DND-41 (cell line): ENCODE measurements around the gene FMNL3.

ENCODE experiments used
- ATAC-seq: fragments of 200-7000 bp; cut with Tn5 transposase; 3 replicates; pipeline ENCODE4 v1.9.1; 2021; ENCODE audit warnings: low read depth; ENCODE audit not compliant: insufficient read depth
- DNase-seq: peaks from one replicate; pipeline ENCODE4 v3.0.0-alpha.2; 2020
- H2AFZ ChIP-seq: 2 replicates; pipeline ENCODE4 v1.6.0; 2012; ENCODE audit warnings: low read depth, low read length
- H3K27ac ChIP-seq: 2 replicates; pipeline ENCODE4 v1.5.1; 2012; ENCODE audit warnings: low read length, inconsistent platforms
- H3K27me3 ChIP-seq: fragments of 200-600 bp; sonication (generic); 2 replicates; pipeline ENCODE4 v1.6.0; 2012; ENCODE audit warnings: low read length, mild to moderate bottlenecking, inconsistent platforms; ENCODE audit not compliant: insufficient read depth, poor library complexity
- H3K36me3 ChIP-seq: 2 replicates; pipeline ENCODE4 v1.5.1; 2012; ENCODE audit warnings: low read length, inconsistent platforms; ENCODE audit not compliant: insufficient read depth
- H3K4me1 ChIP-seq: 2 replicates; pipeline ENCODE4 v1.5.1; 2012; ENCODE audit warnings: mild to moderate bottlenecking, low read length; ENCODE audit not compliant: insufficient read depth
- H3K4me2 ChIP-seq: 2 replicates; pipeline ENCODE4 v1.6.0; 2012; ENCODE audit warnings: mild to moderate bottlenecking, moderate library complexity, low read length, inconsistent platforms; ENCODE audit not compliant: insufficient read depth
- H3K4me3 ChIP-seq, 2 experiments: fragments of 200-600 bp in 1 of 2; shearing (Covaris generic) in 1 of 2; 2 replicates each; pipeline ENCODE4 v1.5.1; 2012 to 2016; ENCODE audit warnings: inconsistent platforms in 2 of 2, low read length in 2 of 2, mild to moderate bottlenecking in 2 of 2, low read depth in 1 of 2, moderate library complexity in 1 of 2
- H3K79me2 ChIP-seq: 2 replicates; pipeline ENCODE4 v1.6.0; 2012; ENCODE audit warnings: low read length, inconsistent platforms; ENCODE audit not compliant: insufficient read depth
- H3K9ac ChIP-seq: 2 replicates; pipeline ENCODE4 v1.6.0; 2012; ENCODE audit warnings: low read depth, mild to moderate bottlenecking, inconsistent platforms, low read length, moderate library complexity
- H3K9me3 ChIP-seq: 2 replicates; pipeline ENCODE4 v1.5.1; 2012; ENCODE audit warnings: low read length, moderate library complexity, mild to moderate bottlenecking, inconsistent platforms; ENCODE audit not compliant: insufficient read depth, severe bottlenecking
- H4K20me1 ChIP-seq: 2 replicates; pipeline ENCODE4 v1.6.0; 2012; ENCODE audit warnings: low read length; ENCODE audit not compliant: insufficient read depth
- CTCF ChIP-seq: IDR thresholded peaks from 2 replicates; pipeline ENCODE4 v1.5.1; 2012; ENCODE audit warnings: borderline replicate concordance, low read length, moderate library complexity, mild to moderate bottlenecking; ENCODE audit not compliant: poor library complexity, severe bottlenecking; ENCODE audit errors: extremely low read depth
- EZH2 ChIP-seq: IDR thresholded peaks from 3 replicates; pipeline ENCODE4 v1.6.1; 2012; ENCODE audit warnings: borderline replicate concordance, low read depth, mild to moderate bottlenecking, moderate library complexity, low read length, inconsistent platforms; ENCODE audit not compliant: severe bottlenecking

The FMNL3 gene

DNA sequence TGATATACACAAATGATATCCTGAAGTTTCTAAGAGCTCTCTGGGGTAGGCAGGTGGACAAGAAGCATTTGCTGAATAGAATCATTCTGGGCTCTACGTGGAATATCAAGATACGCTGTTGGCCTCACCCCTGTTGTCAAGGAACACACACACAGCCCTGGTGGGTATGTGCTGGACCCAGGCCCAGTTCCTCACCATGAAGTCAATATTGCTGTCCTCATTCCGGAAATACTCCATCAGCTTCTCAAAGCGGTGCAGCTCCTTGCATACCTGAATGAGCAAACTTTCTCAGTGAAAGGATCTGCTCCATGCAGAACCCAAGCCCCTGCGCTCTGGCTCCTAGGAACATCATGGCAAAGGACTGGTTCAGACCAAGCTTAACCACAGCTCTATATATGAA is 52.5 kb downstream of the FMNL3 start:
- Histone ChIP-seq H3K79me2 (no peaks in the 10 kb centered on the region), H2AFZ (no peak overlapping the region), H3K9me3 (no peaks in the 10 kb centered on the region), H3K4me1 (no peaks in the 10 kb centered on the region), H3K4me2 (no peak overlapping the region), H3K9ac (no peak overlapping the region), H3K27ac (no peak overlapping the region), H4K20me1 (no peaks in the 10 kb centered on the region), H3K36me3 (peaks cover 66% of the 10 kb centered on the region), H3K27me3 (no peaks in the 10 kb centered on the region), H3K4me3 (no peak overlapping the region)
- TF ChIP-seq CTCF (no peak), EZH2 (no peak)
- ATAC-seq (no peak), DNase-seq (no peak)

- ATAC-seq: no peak
- Histone ChIP-seq H3K4me3 (no peak overlapping the region), H3K4me1 (no peaks in the 10 kb centered on the region), H3K27me3 (no peaks in the 10 kb centered on the region), H3K9me3 (no peaks in the 10 kb centered on the region), H3K4me2 (no peak overlapping the region), H3K27ac (0 out of 2 replicates have a peak overlapping the region, but pooled peaks have one; percentile 8), H3K79me2 (no peaks in the 10 kb centered on the region), H4K20me1 (no peaks in the 10 kb centered on the region), H2AFZ (no peak overlapping the region), H3K36me3 (peaks cover 71% of the 10 kb centered on the region), H3K9ac (no peak overlapping the region)
- TF ChIP-seq CTCF (no peak), EZH2 (no peak)
- no peak for DNase-seq
These were observed 54.2 kb downstream of the FMNL3 start for GRCh38 chr12:49652921-49653520.

- Histone ChIP-seq H4K20me1 (no peaks in the 10 kb centered on the region), H2AFZ (no peak overlapping the region), H3K79me2 (no peaks in the 10 kb centered on the region), H3K27me3 (no peaks in the 10 kb centered on the region), H3K9me3 (no peaks in the 10 kb centered on the region), H3K27ac (no peak overlapping the region), H3K36me3 (peaks cover 69% of the 10 kb centered on the region), H3K4me3 (no peak overlapping the region), H3K4me1 (no peaks in the 10 kb centered on the region), H3K9ac (no peak overlapping the region), H3K4me2 (no peak overlapping the region)
- TF ChIP-seq EZH2: no peak
- TF ChIP-seq CTCF: no peak
- DNase-seq: no peak
- peak; percentile 24; the same call in 1 of the 3 replicates for ATAC-seq
These were observed 55.4 kb downstream of the FMNL3 start for GRCh38 chr12:49651855-49652254.
